DOHH2 (cell line): ENCODE results near the gene HLX.

Source experiments
- H3F3A ChIP-seq: fragments of 200-600 bp; sonication (generic), shearing (Covaris generic); 2 replicates; pipeline ENCODE4 v1.6.0; 2016; ENCODE audit warnings: antibody characterized with exemption, mild to moderate bottlenecking; ENCODE audit not compliant: control insufficient read depth, insufficient read depth
- H3K27ac ChIP-seq: fragments of 200-600 bp; sonication (generic); 2 replicates; pipeline ENCODE4 v1.5.1; 2014; ENCODE audit warnings: low read depth, mild to moderate bottlenecking, low read length, moderate library complexity
- H3K27me3 ChIP-seq: fragments of 200-600 bp; sonication (generic); 2 replicates; pipeline ENCODE4 v1.6.1; 2014; ENCODE audit warnings: mild to moderate bottlenecking, low read length, mixed read lengths; ENCODE audit not compliant: control insufficient read depth
- H3K36me3 ChIP-seq: fragments of 200-600 bp; sonication (generic); 2 replicates; pipeline ENCODE4 v1.6.1; 2014; ENCODE audit warnings: mild to moderate bottlenecking, low read length, moderate library complexity, mixed read lengths; ENCODE audit not compliant: control insufficient read depth
- H3K4me1 ChIP-seq: fragments of 200-600 bp; sonication (generic); 2 replicates; pipeline ENCODE4 v1.6.1; 2014; ENCODE audit warnings: mild to moderate bottlenecking, low read length, mixed read lengths; ENCODE audit not compliant: control insufficient read depth
- H3K4me2 ChIP-seq: fragments of 200-600 bp; sonication (generic); 2 replicates; pipeline ENCODE4 v1.6.0; 2014; ENCODE audit warnings: mild to moderate bottlenecking, low read length, moderate library complexity
- H3K4me3 ChIP-seq: fragments of 200-600 bp; sonication (generic); 2 replicates; pipeline ENCODE4 v1.5.1; 2014; ENCODE audit warnings: mild to moderate bottlenecking, low read length, mixed read lengths
- H3K79me2 ChIP-seq: fragments of 200-600 bp; sonication (generic); 2 replicates; pipeline ENCODE4 v1.6.1; 2014; ENCODE audit warnings: mild to moderate bottlenecking, low read length, mixed read lengths; ENCODE audit not compliant: control insufficient read depth
- H3K9me2 ChIP-seq: fragments of 200-600 bp; sonication (generic); replicated peaks from 2 replicates; pipeline ENCODE4 v1.6.1; 2014; ENCODE audit warnings: mild to moderate bottlenecking, low read length, mixed read lengths; ENCODE audit not compliant: control insufficient read depth
- H3K9me3 ChIP-seq: fragments of 200-600 bp; sonication (generic); 2 replicates; pipeline ENCODE4 v1.6.1; 2014; ENCODE audit warnings: antibody characterized with exemption, low read length, mixed read lengths; ENCODE audit not compliant: control insufficient read depth, insufficient read depth
- H4K20me1 ChIP-seq: fragments of 200-600 bp; sonication (generic); 2 replicates; pipeline ENCODE4 v1.6.0; 2014; ENCODE audit warnings: low read depth, mild to moderate bottlenecking, antibody characterized with exemption, low read length, moderate library complexity; ENCODE audit not compliant: control insufficient read depth, insufficient read depth
- CTCF ChIP-seq: fragments of 200-600 bp; sonication (generic); IDR thresholded peaks from one replicate; pipeline ENCODE4 v1.5.1; 2014; ENCODE audit warnings: antibody characterized with exemption, mild to moderate bottlenecking, low read depth, low read length; ENCODE audit not compliant: poor library complexity, severe bottlenecking
- EZH2phosphoT487 ChIP-seq: fragments of 200-600 bp; sonication (generic); IDR thresholded peaks from 2 replicates; pipeline ENCODE4 v1.6.1; 2017; ENCODE audit warnings: borderline replicate concordance, mild to moderate bottlenecking, antibody characterized with exemption, low read length, moderate library complexity, mixed read lengths

HLX gene

GRCh38 chr1:220839474-220839873, 39.8 kb upstream of the HLX start:
- no peaks in the 10 kb centered on the region for H3K27me3 ChIP-seq
- TF ChIP-seq CTCF (no peak), EZH2phosphoT487 (no peak)
- H3K36me3 ChIP-seq, result no peaks in the 10 kb centered on the region
- H3K4me2 ChIP-seq, result no peak overlapping the region
- H3K4me1 ChIP-seq, result no peaks in the 10 kb centered on the region
- no peaks in the 10 kb centered on the region for H3K9me2 ChIP-seq
- H3K4me3 ChIP-seq, result no peak overlapping the region
- no peaks in the 10 kb centered on the region for H4K20me1 ChIP-seq
- no peak overlapping the region for H3K27ac ChIP-seq
- H3K9me3 ChIP-seq, result no peaks in the 10 kb centered on the region
- no peaks in the 10 kb centered on the region for H3F3A ChIP-seq
- H3K79me2 ChIP-seq, result no peaks in the 10 kb centered on the region

DNA sequence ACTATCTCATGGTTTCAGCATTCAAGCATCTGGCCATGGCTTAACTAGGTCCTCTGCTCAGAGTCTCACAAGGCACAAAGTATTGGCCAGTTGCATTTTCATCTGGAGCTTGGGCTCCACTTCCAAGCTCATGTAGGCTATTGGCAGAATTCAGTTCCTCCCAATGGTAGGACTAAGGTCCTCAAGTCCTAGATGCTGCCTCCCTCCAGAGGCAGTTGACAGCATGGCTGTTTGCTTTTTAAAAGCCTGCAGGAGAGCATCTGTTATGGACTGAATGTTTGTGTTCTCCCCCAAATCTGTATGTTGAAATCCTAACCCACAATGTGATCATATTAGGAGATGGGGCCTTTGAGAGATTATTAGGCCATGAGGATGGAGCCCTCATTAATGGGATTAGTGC, 38.0 kb upstream of the HLX start:
- Histone ChIP-seq H3K27ac (no peak overlapping the region), H3K9me3 (no peaks in the 10 kb centered on the region), H3K9me2 (no peaks in the 10 kb centered on the region), H3K27me3 (no peaks in the 10 kb centered on the region), H4K20me1 (no peaks in the 10 kb centered on the region), H3K36me3 (no peaks in the 10 kb centered on the region), H3K79me2 (no peaks in the 10 kb centered on the region), H3K4me2 (no peak overlapping the region), H3K4me1 (no peaks in the 10 kb centered on the region), H3F3A (no peaks in the 10 kb centered on the region), H3K4me3 (no peak overlapping the region)
- TF ChIP-seq EZH2phosphoT487 (no peak), CTCF (no peak)

DNA sequence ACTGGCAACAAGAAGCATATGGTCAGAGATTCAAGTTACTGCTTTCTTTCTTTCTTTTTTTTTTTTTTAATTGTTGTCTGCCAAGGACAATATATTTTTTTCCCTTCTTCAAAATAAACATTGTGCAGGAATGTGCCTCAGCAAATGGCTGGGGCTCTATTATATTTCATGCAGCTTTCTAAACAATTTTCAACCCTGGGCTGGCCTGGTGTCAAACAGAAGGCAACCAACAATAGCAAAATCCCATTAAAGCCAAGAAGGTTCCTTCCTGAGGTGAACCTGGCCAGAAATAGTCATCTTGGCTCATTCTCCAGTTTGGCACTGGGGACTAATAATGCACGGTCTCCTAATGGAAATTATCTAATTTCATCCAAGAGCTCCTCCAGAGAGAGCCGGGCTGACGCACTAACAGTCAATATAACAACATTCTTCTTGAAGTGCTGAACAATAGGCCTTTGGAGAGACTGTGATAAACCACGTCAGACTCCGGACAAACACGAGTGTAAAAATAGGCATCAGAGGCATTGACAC, 35.7 kb upstream of the HLX start:
- no peaks in the 10 kb centered on the region for H3K36me3 ChIP-seq
- no peaks in the 10 kb centered on the region for H3K4me1 ChIP-seq

More for the DNA sequence above, 35.7 kb upstream of the HLX start:
- Histone ChIP-seq H3K4me2 (no peak overlapping the region), H4K20me1 (no peaks in the 10 kb centered on the region), H3K4me3 (no peak overlapping the region), H3K9me3 (no peaks in the 10 kb centered on the region), H3K9me2 (no peaks in the 10 kb centered on the region), H3K27ac (no peak overlapping the region), H3K27me3 (no peaks in the 10 kb centered on the region), H3K79me2 (no peaks in the 10 kb centered on the region), H3F3A (no peaks in the 10 kb centered on the region)
- no peak for TF ChIP-seq EZH2phosphoT487
- TF ChIP-seq CTCF, result no peak
